OCI-LY7 (cell line): Measurements from ENCODE around the gene DLX1.

ENCODE experiments used
- CTCF ChIP-seq: fragments of 200-600 bp; sonication (generic); conservative IDR thresholded peaks from 2 replicates; pipeline ENCODE4 v1.5.1; 2014; ENCODE audit warnings: mild to moderate bottlenecking, antibody characterized with exemption, low read length, moderate library complexity, mixed read lengths
- EZH2phosphoT487 ChIP-seq: fragments of 200-600 bp; sonication (generic); IDR thresholded peaks from 2 replicates; pipeline ENCODE4 v1.6.1; 2018; ENCODE audit warnings: low read depth, borderline replicate concordance, mild to moderate bottlenecking, mixed run types, antibody characterized with exemption, low read length, moderate library complexity, mixed read lengths

GRCh38 chr2:172081221-172082022 is 3.9 kb upstream of the DLX1 start:
- TF ChIP-seq CTCF = no peak
- TF ChIP-seq EZH2phosphoT487 = no peak
